K562 (cell line): ENCODE data around the gene SNRPA. TPM values are rescaled to one million over a fixed set of nuclear protein-coding genes. Genes with fewer than 3 reads are reported as not detected.
A peak's percentile ranks its signal among the peaks of the same experiment; 100 is the strongest.

ENCODE experiments used
- ARHGAP35 ChIP-seq: fragments of 450-650 bp; IDR thresholded peaks from 2 replicates; pipeline ENCODE4 v1.6.1; 2018; ENCODE audit not compliant: partially characterized antibody
- CBX3 ChIP-seq, 2 experiments: IDR thresholded peaks; 1 replicate in 1 of 2; 2 replicates in 1 of 2; pipeline ENCODE4 v1.6.1; 2012; ENCODE audit warnings: inconsistent platforms in 2 of 2, low read length in 2 of 2, borderline replicate concordance in 1 of 2, control low read depth in 1 of 2
- CREBBP ChIP-seq: IDR thresholded peaks from one replicate; pipeline ENCODE4 v1.6.1; 2012; ENCODE audit warnings: low read depth, mild to moderate bottlenecking, control low read depth, inconsistent platforms, low read length
- CTCF ChIP-seq, 3 experiments: IDR thresholded peaks in 2 of 3; conservative IDR thresholded peaks in 1 of 3; 2 replicates each; pipeline ENCODE4 v1.5.1; 2011 to 2012; ENCODE audit warnings: low read length in 3 of 3, mild to moderate bottlenecking in 3 of 3, control low read depth in 2 of 3, improper control_type of control experiment in 1 of 3, inconsistent platforms in 1 of 3, low read depth in 1 of 3, mixed read lengths in 1 of 3, moderate library complexity in 1 of 3; ENCODE audit not compliant: insufficient read depth in 2 of 3
- EP300 ChIP-seq: IDR thresholded peaks from 2 replicates; pipeline ENCODE4 v1.6.1; 2012; ENCODE audit warnings: low read length, improper control_type of control experiment
- HNRNPLL ChIP-seq: fragments of 200-400 bp; formaldehyde crosslinking; IDR thresholded peaks from 2 replicates; pipeline ENCODE4 v1.6.1; 2017; ENCODE audit warnings: low read length, low read depth, mild to moderate bottlenecking; ENCODE audit not compliant: poor library complexity, severe bottlenecking
- IFI16 ChIP-seq: fragments of 250-450 bp; sonication (Bioruptor Pico); IDR thresholded peaks from 2 replicates; pipeline ENCODE4 v2.1.2; 2022; ENCODE audit warnings: mild to moderate bottlenecking, inconsistent platforms
- KLF10 ChIP-seq: fragments of 250-450 bp; sonication (Bioruptor Pico); IDR thresholded peaks from 2 replicates; pipeline ENCODE4 v1.6.1; 2021; ENCODE audit warnings: matching md5 sums
- POLR2A ChIP-seq: fragments of 450-650 bp; conservative IDR thresholded peaks from 2 replicates; pipeline ENCODE4 v1.6.1; 2016
- POLR2B ChIP-seq: fragments of 450-650 bp; IDR thresholded peaks from 2 replicates; pipeline ENCODE4 v1.6.1; 2018; ENCODE audit warnings: low read depth; ENCODE audit not compliant: partially characterized antibody
- POLR2H ChIP-seq: IDR thresholded peaks from 2 replicates; pipeline ENCODE4 v1.6.1; 2016; ENCODE audit warnings: missing genetic modification characterization, low read depth, mild to moderate bottlenecking, control low read depth, missing compliant biosample characterization, moderate library complexity
- POLR3G ChIP-seq: IDR thresholded peaks from 2 replicates; pipeline ENCODE4 v1.6.1; 2011; ENCODE audit not compliant: insufficient read length, insufficient replicate concordance; ENCODE audit errors: extremely low read depth
- RBM22 ChIP-seq: fragments of 200-400 bp; formaldehyde crosslinking; IDR thresholded peaks from 2 replicates; pipeline ENCODE4 v1.6.1; 2018; ENCODE audit warnings: low read length, low read depth; ENCODE audit not compliant: poor library complexity, severe bottlenecking
- SMARCE1 ChIP-seq: fragments of 450-650 bp; IDR thresholded peaks from 2 replicates; pipeline ENCODE4 v1.7.1; 2016; ENCODE audit warnings: mild to moderate bottlenecking
- SMC3 ChIP-seq: conservative IDR thresholded peaks from 2 replicates; pipeline ENCODE4 v1.6.1; 2011; ENCODE audit warnings: low read depth, low read length, improper control_type of control experiment; ENCODE audit not compliant: insufficient read depth
- TBL1XR1 ChIP-seq, 2 experiments: IDR thresholded peaks; 2 replicates each; pipeline ENCODE4 v1.6.1; 2012; ENCODE audit warnings: improper control_type of control experiment in 2 of 2, low read length in 2 of 2, mild to moderate bottlenecking in 1 of 2
- ZBTB17 ChIP-seq: fragments of 450-650 bp; formaldehyde crosslinking; IDR thresholded peaks from 2 replicates; pipeline ENCODE4 v1.4.0; 2020; ENCODE audit warnings: mild to moderate bottlenecking
- ZEB2 ChIP-seq: fragments of 450-650 bp; IDR thresholded peaks from 2 replicates; pipeline ENCODE4 v1.6.1; 2016
- ZFP36 ChIP-seq: fragments of 150-350 bp; IDR thresholded peaks from 2 replicates; pipeline ENCODE4 v1.6.1; 2018; ENCODE audit warnings: low read length, low read depth; ENCODE audit not compliant: partially characterized antibody
- ZFP91 ChIP-seq: sonication (generic); formaldehyde crosslinking; IDR thresholded peaks from 2 replicates; pipeline ENCODE4 v1.8.0; 2022; ENCODE audit warnings: mild to moderate bottlenecking, missing genetic modification reagents
- ZNF12 ChIP-seq: sonication (generic); formaldehyde crosslinking; IDR thresholded peaks from 2 replicates; pipeline ENCODE4 v1.4.0; 2020; ENCODE audit warnings: mild to moderate bottlenecking, missing genetic modification reagents
- ZNF277 ChIP-seq: fragments of 250-450 bp; sonication (Bioruptor Pico); IDR thresholded peaks from 2 replicates; pipeline ENCODE4 v1.8.0; 2022; ENCODE audit warnings: inconsistent platforms, mild to moderate bottlenecking, moderate library complexity, borderline replicate concordance
- ZNF395 ChIP-seq: fragments of 200-800 bp; sonication (Bioruptor generic); IDR thresholded peaks from 2 replicates; pipeline ENCODE4 v1.6.1; 2017; ENCODE audit warnings: missing genetic modification characterization, missing compliant biosample characterization
- ZNF57 ChIP-seq: fragments of 450-650 bp; formaldehyde crosslinking; IDR thresholded peaks from 2 replicates; pipeline ENCODE4 v1.4.0; 2020; ENCODE audit warnings: mild to moderate bottlenecking, moderate library complexity
- polyA plus RNA-seq, 8 experiments: library from polyadenylated mRNA; depleted of rRNA in 4 of 8; stranded (reverse) in 5 of 8; unstranded in 3 of 8; fragments of >200 nt; fragmentation: Nextera tagmentation in 2 of 8; fragmentation: Illumina TruSeq in 1 of 8; extraction: Ambion mirVana in 2 of 8; extraction: Trizol in 1 of 8; gene quantifications; 2 replicates each; pipeline versions ENCODE4 v1.2.1 to v1.2.3, GENCODE V29; 2011 to 2014; ENCODE audit warnings: inconsistent platforms in 1 of 8, missing spikeins in 1 of 8
- total RNA-seq, 7 experiments: library from RNA; depleted of rRNA in 6 of 7; stranded (reverse); fragments of >200 nt in 6 of 7; fragmentation: Illumina TruSeq in 2 of 7; extraction: Trizol in 2 of 7; gene quantifications; 2 replicates each; pipeline versions ENCODE4 v1.2.1 to v1.2.3, GENCODE V29; 2011 to 2021; ENCODE audit warnings: low replicate concordance in 1 of 7

Gene SNRPA
- total and polyA plus RNA-seq, 9 of the 15 experiments (the other 6 are each of a cell fraction or from before 2014, with no cell fraction given): 16.3 to 311 (median 193) TPM

- TF ChIP-seq SMARCE1: no peak
- no peak; the same call in 1 of the 2 replicates for TF ChIP-seq POLR2A
- no peak for TF ChIP-seq IFI16 (CRISPR knock-in tag)
- no peak for TF ChIP-seq ZFP91 (CRISPR knock-in tag)
- TF ChIP-seq ZFP36: no peak
- no peak for TF ChIP-seq ARHGAP35
- TF ChIP-seq ZNF395 (CRISPR knock-in tag): no peak
- TF ChIP-seq HNRNPLL: no peak
- no peak for TF ChIP-seq ZBTB17 (CRISPR knock-in tag)
- TF ChIP-seq KLF10 (CRISPR knock-in tag): no peak
- no peak for TF ChIP-seq ZEB2
- no peak for TF ChIP-seq CREBBP
- peak; percentile 65 for TF ChIP-seq SMC3
- TF ChIP-seq POLR2H (tag): no peak
- no peak for TF ChIP-seq EP300
- no peak for TF ChIP-seq POLR3G
- TF ChIP-seq POLR2B: no peak
- TF ChIP-seq ZNF277 (CRISPR knock-in tag): no peak
- no peak for TF ChIP-seq ZNF57
- no peak for TF ChIP-seq RBM22
- TF ChIP-seq TBL1XR1 (IDR thresholded peaks at IDR 0.05; ENCODE audit: low read length in 2 of 2): no peak
- TF ChIP-seq ZNF12: no peak
- no peak for TF ChIP-seq CBX3 (IDR thresholded peaks at IDR 0.05; ENCODE audit: borderline replicate concordance in 1 of 2, low read length in 2 of 2)
- peak; percentile 82 to 91 (median 85) for TF ChIP-seq CTCF (IDR thresholded peaks at IDR 0.05 in 2 of 3, conservative IDR thresholded peaks at IDR 0.05 in 1 of 3; ENCODE audit: insufficient read depth in 2 of 3, low read depth in 1 of 3, low read length in 3 of 3)
Observed at GRCh38 chr19:40806423-40807146, 55.6 kb downstream of the SNRPA start (continued).
